ENCODE results near the gene SMAD1.
"Not testable (repeated sequence)": the region's sequence is repeated elsewhere in the genome, so short reads cannot be mapped to it uniquely, and the experiment has no call there.

SMAD1 gene

DNA sequence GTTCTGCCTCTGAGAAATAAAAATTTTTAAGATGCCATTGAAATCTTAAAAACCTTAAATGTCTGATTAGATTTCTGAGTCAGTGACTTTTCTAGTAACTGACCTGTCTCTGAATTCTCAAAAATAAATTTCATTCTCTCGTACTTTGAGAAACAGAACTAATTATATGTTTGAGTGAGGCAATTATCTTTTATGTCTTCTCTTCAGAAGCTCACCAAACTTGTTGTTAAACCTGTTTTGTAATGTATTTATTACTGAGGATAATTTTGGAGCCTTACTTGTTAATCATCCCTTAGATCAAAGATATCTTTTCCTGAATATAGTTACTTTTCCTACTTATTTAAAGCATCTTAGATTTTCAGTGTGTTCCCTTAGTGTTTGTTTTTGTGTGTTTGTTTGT is 73.0 kb downstream of the SMAD1 start:
- no peak for DNase-seq (ENCODE audit: low read depth in 3 of 3, low spot score in 1 of 3)

DNA sequence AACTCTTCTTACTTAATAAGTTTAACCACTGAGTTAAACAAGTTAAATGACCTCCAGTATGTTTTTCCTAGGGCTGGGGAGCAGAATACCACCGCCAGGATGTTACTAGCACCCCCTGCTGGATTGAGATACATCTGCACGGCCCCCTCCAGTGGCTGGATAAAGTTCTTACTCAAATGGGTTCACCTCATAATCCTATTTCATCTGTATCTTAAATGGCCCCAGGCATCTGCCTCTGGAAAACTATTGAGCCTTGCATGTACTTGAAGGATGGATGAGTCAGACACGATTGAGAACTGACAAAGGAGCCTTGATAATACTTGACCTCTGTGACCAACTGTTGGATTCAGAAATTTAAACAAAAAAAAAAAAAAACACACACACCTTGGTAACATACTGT is 76.1 kb downstream of the SMAD1 start:
- peak in 1 of 3 donors; percentile 27 for DNase-seq (ENCODE audit: low read depth in 3 of 3, low spot score in 1 of 3)

DNA sequence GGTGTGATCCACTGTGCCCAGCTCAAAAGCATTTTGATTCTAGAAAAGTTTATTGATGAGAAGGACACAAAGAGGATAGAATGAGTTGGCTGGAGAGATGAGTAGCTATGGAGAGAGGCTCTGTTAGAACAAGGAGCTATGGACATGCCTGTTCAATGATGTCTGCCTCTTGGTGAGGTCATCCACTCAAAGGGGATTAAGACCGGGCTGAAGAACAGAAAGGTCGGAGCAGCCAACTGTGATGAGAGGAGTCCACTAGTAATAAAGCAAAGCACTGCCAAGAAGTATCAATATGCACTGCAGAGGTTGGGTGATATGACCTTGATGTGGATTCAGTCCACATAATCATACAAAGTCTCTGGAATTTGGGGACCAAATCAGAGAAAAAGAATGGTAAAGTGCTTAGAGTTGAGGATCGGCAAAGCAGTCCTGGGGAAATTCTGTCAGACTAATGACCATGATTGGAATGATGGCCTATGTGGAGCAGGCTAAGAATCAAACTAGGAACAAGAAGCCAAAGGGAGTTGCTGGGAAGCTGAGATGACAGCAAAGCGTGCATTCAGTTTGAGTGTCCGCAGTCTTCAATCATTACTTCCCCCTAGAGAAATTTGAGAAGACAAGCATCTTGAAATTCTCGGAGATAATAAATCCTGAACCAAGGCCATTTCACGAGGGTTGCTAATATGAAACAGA is 81.8 kb downstream of the SMAD1 start:
- no peak for DNase-seq (ENCODE audit: low read depth in 3 of 3, low spot score in 1 of 3)

DNA sequence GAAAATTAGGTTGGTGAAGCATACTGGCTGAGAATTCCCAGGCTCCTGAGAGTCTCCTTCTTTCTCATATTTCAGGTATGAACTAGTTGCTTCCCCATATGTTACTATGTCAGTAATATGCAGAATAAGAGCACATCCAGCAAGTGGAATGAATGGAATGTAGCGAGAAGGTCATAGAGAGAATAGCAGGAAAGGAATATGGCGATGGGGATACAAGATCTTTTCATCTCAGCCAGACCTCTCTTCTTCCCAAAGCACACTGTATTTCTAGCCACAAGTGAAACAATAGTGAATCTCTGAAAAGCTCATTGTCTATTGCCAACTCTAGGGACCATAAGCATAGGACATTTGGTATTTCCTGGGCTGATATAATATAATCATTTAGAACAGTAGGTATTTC is 82.9 kb downstream of the SMAD1 start:
- no peak for DNase-seq (ENCODE audit: low read depth in 3 of 3, low spot score in 1 of 3)

DNA sequence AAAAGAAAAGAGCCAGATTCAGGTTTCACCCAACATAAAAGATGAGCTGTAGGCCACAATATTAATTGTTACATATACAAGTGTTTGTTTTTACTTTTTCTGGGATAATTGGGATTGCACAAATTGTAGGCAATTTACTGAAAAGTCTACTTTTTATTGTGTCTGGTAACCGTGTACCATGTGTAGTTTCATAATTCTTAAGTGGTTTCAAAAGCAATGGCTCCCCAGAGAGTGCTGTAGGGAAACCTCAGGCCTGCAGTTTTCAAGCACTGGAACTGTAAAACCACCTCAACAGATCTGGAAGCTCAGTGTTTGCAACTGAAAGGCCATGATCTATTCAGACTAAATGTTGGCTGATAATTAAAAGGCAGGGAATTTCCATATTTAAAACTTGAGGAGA is 83.7 kb downstream of the SMAD1 start:
- no peak for DNase-seq (ENCODE audit: low read depth in 3 of 3, low spot score in 1 of 3)

DNA sequence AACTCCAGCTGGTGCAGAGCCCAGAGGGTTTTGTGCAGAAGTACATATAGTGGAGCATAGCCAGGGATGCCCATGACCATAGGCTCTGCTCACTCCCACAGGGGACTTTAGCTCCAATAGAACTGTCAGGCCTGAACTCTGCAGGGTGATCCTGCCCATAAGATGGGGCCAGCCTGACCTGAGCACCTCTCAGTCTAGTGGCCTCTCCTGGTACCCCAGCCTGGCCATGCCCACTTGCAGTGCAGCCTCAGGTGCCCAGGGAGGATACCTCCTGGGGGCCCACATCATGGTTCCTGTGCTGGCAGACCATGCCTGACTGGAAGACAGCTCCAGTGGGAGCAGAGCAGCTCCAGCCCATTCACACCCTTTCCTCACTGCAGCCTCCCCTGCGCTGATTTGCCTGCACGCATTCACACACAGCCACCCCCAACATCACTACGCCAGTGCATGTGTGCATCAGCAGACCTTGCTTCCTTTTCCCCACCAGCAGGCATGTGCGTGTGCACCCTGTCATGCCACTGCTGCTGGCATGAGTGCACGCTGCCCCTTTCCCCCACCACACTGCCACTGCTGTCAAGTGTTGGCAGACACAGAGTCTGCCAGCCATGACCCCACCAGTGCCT is 84.5 kb downstream of the SMAD1 start:
- no peak for DNase-seq (ENCODE audit: low read depth in 3 of 3, low spot score in 1 of 3)

DNA sequence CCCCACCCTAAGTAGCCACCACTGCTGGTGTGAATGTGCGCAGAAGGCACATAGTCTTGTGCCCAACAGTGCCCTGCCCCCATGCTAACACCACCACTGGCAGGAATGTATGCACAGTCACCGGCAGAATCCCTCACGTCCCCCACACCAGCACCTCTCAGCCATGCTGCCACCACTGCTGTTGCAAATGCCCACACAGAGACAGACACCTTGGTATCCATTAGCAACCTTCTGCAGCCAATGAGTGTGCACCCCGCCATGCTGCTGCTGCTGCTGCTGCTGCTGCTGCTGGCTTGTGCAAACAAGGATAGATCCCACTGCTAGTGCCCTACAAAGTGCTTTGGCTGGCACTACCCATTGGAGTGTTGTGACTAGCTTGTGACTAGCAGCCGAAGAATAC is 85.1 kb downstream of the SMAD1 start:
- no peak for DNase-seq (ENCODE audit: low read depth in 3 of 3, low spot score in 1 of 3)

DNA sequence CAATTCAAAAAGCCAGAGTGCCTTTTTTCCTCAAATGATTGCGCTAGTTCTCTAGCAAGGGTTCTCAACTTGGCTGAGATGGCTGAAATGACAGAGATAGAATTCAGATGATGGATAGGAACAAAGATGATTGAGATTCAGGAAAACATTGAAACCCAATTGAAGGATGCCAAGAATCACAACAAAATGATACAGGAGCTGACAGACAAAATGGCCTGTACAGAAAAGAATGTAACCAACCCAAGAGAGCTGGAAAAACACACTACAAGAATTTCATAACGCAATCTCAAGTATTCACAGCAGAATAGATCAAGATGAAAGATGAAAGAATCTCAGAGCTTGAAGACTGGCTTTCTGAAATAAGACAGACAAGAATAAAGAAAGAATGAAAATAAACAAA is 85.9 kb downstream of the SMAD1 start:
- DNase-seq (ENCODE audit: low read depth in 3 of 3, low spot score in 1 of 3): no peak

DNA sequence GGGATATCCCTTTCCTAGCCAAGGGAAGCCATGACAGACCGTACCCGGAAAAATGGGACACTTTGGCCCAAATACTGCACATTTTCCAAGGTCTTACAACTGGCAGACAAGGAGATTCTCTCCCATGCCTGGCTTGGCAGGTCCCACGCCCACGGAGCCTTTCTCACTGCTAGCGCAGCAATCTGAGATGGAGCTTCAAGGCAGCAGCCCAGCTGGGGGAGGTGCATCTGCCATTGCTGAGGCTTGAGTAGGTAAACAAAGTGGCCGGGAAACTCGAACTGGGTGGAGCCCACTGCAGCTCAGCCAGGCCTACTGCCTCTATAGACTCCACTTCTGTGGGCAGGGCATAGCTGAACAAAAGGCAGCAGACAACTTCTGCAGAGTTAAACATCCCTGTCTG is 92.9 kb downstream of the SMAD1 start:
- DNase-seq (ENCODE audit: low read depth in 3 of 3, low spot score in 1 of 3): not testable (repeated sequence)

DNA sequence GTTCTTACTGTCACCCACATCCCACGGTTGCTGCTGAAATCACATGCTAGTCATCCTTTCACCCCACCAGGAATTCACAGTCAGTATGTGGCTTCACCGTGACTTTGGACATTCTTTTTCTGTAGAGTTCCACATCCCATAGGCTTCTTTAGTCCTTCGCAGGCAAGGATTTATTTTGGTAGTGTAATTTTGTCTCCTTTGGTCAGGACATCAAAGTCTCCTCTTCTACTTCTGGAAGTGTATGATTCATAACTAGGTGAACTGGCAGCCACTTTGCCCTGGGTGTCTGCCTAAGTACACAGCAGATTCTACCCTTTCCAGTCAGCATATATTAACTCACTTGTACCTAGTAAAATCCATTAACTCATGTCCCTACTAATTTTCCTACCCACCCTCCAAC is 99.3 kb downstream of the SMAD1 start:
- DNase-seq (ENCODE audit: low read depth in 3 of 3, low spot score in 1 of 3): no peak

DNA sequence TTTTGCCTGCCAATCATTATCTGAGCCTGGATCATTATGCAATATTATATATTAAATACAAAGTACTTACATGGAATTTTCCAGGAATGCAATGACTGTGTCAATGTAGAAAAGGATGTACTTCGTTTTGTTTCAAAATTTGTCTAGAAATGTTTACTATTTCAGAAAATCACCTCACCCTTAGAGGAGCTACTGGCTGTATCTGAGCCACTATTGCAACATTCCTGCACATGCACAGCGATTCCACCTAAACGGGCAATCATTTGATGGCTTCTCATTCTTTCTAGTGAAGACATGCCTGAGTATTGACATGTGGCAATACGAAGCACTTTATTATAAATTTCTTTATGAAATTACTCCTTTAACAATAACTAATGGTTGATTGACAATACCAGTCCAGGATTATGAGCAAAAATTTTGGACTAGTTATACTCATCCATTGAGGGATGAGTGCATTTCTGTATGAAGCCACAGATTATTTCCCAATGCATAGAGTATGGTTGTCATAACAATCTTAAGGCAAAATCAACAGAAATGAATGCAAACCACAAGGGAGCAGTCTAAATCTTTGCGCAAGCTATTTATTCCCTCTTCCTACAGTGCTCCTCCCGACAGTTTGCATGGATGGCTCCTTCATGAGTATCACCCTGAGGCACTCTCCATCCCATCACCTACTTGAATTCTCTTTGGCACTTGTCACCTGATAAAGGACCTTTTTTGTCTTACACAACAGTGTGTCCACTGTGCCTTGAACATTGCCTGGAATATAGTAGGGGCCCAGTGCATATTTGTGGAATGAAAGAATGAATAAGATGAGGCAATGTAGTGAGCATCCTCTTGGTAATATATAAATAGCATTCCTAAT is 101.8 kb downstream of the SMAD1 start:
- no peak for DNase-seq (ENCODE audit: low read depth in 3 of 3, low spot score in 1 of 3)

DNA sequence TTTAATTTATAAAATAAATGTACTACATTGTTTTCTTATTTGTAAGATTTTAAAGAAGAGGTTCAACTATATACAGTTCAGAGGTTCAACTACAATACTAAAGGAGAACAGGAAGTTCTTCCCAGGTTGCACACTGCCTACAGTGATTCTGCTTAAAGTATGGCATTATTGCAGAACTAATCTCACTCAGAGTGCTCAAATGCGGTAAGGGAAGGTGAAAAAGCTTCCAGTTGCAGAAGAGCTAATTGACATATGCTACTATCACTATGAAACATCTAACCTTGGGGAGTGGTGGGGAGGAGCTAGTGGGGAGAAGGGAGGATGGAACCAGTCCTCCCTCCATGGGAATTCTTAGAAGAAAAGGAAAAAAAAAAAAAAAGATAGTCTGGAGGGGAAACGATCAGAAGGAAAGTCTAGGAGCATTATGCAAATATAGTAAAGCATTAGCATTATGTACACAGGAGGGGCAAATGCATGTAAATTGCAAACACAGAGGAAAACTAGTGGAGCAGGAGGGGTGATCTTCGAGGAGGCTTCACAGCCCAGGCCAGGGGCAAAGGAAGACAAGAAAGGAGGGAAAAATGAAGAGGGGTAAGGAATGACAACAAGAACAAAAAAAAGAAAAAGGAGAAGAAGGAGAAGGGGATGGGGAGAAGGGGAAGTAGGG is 105.6 kb downstream of the SMAD1 start:
- DNase-seq (ENCODE audit: low read depth in 3 of 3, low spot score in 1 of 3): no peak

DNA sequence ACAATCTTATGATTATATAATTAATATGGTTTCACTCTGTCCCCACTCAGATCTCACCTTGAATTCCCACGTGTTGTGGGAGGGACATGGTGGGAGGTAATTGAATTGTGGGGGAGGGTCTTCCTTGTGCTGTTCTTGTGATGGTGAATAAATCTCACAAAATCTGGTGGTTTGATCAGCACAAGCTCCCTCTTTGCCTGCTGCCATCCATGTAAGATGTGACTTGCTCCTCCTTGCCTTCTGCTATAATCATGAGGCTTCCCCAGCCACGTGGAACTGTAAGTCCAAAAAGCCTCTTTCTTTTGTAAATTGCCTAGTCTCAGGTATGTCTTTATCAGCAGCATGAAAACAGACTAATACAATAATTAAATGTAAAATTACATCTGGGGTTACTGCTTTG is 107.7 kb downstream of the SMAD1 start:
- not testable (repeated sequence) for DNase-seq (ENCODE audit: low read depth in 3 of 3, low spot score in 1 of 3)

DNA sequence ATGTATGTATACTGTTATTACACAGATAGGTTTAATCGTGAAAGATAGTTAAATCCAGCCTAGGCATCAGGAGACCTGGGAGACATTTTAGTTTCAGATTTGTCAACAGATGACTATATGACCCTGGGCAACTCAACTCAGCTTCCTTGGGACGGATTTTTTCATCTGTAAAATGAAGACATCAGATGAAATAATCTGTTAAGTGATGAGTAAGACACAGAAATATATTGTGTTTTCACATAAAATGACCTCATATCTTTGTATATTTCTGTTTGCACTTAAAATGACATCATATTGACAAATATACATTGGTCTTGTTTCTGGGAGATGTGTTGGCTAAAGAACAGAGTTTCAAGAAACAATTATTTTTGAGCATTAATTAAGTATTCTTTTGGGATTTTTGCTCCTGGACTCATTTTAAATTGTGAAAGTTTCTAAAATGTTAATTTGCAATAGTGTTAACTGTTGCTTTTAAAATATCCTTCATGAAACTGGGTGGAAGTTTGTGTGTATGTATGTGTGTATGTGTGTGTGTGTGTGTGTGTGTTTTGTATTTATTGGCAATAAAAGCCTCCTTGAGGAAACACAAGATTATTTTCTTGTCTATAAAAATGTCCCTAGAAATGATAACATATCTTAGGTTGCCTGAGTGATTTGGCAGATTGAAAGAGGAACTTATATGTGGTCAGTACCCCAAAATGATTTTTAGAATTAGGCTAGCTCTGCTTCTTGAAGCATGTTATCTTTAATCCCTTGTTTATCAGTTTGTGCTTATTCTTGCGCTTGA is 108.5 kb downstream of the SMAD1 start:
- DNase-seq (ENCODE audit: low read depth in 3 of 3, low spot score in 1 of 3): no peak

DNA sequence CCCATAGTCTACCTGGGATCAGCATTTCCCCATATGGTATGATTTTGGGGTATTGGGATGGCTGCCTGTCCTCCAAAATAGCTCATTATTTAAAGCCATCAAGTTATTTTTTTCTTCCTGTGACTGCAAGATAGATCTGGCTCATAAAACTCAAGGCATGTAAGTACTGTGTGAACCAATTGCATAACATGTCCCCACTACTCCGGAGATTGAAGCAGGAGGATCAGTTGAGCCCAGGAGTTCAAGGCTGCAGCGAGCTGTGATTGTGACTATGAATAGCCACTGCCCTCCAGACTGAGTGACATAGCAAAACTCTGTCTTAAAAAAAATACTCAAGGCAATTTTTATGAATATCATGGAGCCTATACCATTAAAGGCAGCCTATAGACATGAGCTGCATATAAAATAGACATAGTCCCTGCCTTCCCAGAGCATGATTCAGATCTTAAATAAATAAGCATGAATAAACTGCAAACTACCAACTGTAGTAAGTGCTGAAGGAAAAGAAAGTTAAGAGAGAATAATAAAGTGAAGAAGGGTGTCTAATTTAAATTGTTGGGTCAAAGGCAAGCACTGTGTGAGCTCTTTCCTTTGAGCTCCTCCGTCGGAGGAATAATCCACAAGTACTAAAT is 120.6 kb downstream of the SMAD1 start:
- DNase-seq (ENCODE audit: low read depth in 3 of 3, low spot score in 1 of 3): no peak

DNA sequence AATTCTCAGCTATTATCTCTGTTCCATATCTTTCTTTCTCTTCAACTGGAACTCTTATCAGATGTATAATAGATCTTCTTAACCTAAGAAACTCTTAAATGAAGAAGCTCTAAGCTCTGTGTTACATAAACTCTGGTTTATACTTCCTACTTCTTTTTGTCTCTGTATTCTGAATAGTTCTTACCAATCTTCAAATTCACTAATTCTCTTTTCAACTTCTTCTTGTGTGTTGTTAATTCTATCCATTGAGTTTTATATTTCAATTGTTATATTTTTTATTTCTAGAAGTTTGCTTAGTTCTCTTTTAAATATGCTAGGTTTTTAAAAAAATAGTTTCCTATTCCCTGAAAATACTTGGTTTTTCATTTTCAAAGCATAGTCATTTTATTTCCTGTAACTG is 124.3 kb downstream of the SMAD1 start:
- no peak for DNase-seq (ENCODE audit: low read depth in 3 of 3, low spot score in 1 of 3)

All from stimulated activated CD4-positive, alpha-beta T cell treated with anti-CD3 and anti-CD28 coated beads, TNF-alpha, amount 100 ng/mL, for 1 hour (primary cell).